HG03103 (cell line): ENCODE measurements around the gene CD302.
"Not testable (repeated sequence)": the region's sequence is repeated elsewhere in the genome, so short reads cannot be mapped to it uniquely, and the experiment has no call there.

Experiments
- ATAC-seq: cut with Tn5 transposase; IDR thresholded peaks from one replicate; pipeline ENCODE4 v1.9.1; 2021; ENCODE audit warnings: low read depth; ENCODE audit not compliant: unreplicated experiment

Gene CD302

DNA sequence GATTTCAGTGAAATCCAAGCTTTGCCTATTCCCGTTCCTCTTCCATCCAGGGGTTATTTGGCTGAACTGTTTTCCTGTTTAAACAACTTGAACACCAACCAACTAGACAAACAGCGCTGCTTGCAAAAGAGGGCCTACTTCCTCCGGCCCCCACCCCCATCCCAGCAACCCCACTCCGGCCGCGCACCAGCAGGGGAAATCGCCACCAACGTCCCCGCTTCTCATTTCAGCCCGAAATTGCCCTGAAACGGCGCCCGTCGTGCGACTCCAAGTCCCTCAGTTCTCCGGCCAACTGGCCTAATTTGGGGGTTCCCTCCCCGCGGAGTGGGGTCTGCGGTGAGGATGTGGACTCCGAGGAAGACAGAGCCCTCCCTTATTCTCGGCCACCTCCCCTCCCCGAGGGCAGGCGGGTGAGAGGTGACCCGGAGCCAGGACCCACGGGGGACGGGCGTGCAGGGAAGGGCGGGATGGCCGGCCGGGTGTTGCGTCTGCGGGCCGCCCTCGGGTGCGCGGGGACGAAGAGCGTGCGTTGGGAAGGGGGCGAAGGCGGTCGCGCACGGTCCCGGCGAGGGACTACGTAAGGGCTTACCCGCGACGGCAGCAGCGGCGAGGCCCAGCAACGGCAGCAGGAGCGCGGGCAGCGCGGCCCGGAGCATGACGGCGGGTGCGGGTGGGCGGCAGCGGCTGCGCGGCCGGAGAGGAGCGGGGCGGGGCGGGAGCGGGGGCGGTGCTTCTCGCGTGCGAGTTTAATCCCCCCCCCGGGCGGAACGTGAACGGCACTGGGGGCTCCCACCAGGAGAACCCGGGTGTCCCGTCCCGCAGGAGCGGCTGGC is at the start of gene CD302:
Gene CD302 (minus strand): TSS at position 666 of the 833 bp plus-strand sequence. CDS start 10 bp downstream, at position 656.
- no peak for ATAC-seq

GRCh38 chr2:159846564-159846963 is 48.6 kb upstream of the CD302 start:
- ATAC-seq, result no peak

GRCh38 chr2:159840616-159841015 is 42.6 kb upstream of the CD302 start:
- no peak for ATAC-seq

GRCh38 chr2:159832858-159833257 is 34.9 kb upstream of the CD302 start:
- ATAC-seq, result peak; percentile 59

DNA sequence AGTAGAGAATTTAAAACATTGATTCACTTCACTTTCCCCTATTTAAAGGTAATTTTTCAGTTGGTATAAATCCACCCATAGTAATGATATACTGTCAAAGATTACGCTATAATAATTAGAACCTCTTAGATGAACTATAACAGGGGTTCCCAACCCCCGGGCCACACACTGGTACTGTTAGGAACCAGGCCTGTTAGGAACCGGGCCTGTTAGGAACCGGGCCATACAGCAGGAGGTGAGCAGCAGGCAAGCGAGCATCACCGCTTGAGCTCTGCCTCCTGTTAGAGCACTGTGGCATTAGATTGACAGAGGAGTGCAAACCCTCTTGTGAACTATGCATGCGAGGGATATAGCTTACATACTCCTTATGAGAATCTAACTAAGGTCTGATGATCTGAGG is 34.0 kb upstream of the CD302 start:
- no peak for ATAC-seq

DNA sequence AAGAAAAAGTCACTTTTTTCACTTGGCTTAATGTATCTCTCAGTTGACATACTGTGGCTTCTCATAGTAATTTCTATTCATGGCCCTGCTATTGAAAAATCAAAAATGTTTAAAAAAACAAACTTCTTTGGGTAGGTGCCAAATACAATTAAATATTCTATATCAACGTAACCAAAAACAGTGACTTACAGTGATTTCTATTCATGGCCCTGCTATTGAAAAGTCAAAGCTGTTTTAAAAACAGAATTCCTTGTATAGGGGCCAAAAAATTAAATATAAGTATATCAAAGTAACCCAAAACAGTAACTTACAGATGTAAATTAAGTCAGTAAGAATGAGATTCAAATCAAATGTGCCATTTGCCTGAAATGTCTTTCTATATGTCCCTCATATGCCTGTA is 31.4 kb upstream of the CD302 start:
- ATAC-seq, result no peak

- ATAC-seq, result no peak
Observed at GRCh38 chr2:159828738-159829137, 30.7 kb upstream of the CD302 start.

DNA sequence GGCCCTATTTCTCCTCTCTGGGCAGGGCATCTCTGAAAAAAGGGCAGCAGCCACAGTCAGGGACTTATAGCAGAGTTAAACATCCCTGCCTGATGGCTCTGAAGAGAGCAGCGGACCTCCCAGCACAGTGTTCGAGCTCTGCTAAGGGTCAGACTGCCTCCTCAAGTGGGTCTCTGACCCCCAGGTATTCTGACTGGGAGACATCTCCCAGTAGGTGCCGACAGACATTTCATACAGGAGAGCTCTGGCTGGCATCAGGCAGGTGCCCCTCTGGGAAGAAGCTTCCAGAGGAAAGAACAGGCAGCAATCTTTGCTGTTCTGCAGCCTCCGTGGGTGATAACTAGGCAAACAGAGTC is 24.4 kb upstream of the CD302 start:
- not testable (repeated sequence) for ATAC-seq

- not testable (repeated sequence) for ATAC-seq
Observed at GRCh38 chr2:159821775-159822477, 23.9 kb upstream of the CD302 start.

- ATAC-seq, result no peak
Observed at GRCh38 chr2:159818940-159819339, 20.9 kb upstream of the CD302 start.

DNA sequence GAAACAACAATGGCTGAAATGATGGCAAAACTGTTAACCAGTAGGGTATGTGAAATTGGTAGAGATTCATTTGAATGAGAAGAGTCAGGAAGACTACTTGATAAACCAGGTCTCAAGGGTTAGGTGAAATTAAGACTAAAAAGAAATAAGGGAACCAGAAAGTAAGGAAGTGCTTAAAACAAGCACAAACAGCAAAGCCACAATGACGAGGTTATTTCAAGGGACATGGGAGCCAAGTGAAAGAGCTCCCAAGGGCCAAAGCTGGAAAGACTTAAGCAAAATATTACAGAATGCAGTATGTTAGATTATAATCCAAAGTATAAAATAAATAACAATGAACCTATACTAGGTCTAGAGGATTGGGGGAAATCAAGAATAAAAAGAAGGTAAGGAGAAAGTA is 19.3 kb upstream of the CD302 start:
- no peak for ATAC-seq

DNA sequence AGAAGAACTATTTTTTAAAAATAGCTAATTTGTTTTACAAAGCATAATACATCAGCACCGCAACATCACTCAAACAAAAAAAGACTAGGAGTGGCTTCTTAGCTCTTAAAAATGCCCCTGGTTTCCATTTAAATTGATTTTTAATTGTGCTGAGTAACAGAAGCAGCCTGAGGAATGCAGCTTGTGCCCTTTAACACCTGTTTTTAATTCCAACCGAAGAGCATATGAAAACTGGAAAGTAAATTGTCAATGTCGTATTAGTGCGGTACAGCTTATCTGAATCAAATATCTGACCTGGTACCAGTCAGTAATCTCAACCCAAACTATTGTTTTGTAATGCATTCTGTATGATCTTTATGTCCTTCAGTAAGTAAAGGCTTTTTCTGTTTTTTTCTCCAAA is 13.2 kb upstream of the CD302 start:
- ATAC-seq, result no peak

DNA sequence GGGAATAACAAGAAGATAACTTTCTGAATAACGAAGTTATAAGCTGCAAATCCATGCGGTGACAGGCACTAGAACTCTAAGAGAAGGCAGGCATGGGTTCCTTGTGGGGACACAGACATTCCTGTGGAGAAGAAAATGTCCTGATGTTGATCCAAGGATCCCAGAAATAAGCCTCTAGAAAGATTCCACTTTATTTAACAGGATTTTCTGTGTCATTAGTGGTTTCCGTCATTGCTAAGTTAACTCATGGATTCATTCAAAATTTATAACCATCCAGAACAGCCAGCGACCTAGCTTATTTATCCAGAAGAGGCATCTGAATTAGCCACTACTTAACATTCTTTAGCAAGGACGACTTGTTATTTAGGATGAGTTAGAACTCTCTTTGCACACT is 10.0 kb upstream of the CD302 start:
- ATAC-seq, result no peak

DNA sequence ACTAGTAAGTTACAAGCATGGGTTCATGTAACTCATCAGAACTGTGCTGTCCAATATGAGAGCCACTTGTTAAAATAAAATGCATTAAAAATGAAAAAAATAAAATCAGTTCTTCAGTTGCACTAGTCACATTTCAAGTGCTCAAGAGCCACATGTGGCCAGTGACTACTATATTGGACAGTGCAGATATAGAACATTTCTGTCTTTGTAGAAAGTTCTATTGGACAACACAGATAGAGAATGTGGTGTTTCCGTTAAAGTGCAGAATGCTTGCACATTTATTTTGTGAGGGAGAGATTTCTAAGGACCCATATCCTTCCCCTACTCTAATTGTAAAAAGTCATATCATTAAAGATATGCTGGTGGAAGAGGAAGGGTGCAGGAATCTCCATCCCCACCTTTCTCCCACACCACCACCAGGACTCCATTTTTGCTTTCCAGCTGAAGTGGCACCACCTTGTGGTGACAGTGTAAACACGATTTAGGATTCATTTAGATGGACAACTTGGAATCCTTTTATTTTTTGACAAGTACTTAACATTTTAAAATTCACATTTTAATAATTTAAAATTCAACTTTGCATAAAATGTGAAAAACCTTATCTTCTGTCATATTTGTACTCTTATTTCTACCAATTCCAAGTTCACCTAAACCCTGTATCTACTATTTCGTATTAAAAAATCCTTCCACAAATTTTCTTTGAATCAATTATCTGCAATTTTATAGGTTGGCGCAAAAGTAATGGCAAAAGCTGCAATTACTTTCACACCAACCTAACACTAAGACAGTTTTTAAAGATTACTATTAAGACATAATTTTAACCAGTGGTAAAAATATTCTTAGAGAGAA is 9.4 kb upstream of the CD302 start:
- no peak for ATAC-seq

DNA sequence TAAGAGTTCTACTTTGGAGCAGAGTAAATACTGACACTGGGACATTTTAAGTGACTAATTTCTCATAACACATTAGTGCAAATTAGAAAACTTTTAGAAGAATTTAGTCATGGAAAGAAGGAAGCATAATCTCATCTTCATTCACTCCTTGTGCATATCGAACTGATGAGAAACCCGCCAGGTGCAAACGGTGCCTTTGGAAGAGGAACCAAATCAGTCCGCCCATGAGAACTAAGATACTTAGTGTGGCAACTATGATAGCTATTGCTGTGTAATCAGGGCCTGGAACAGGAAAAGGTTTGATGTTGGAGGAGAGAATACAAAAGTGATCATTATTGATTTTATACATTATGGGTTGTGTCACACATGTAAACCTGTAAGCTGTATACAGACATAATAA is 6.9 kb upstream of the CD302 start:
- ATAC-seq, result no peak

DNA sequence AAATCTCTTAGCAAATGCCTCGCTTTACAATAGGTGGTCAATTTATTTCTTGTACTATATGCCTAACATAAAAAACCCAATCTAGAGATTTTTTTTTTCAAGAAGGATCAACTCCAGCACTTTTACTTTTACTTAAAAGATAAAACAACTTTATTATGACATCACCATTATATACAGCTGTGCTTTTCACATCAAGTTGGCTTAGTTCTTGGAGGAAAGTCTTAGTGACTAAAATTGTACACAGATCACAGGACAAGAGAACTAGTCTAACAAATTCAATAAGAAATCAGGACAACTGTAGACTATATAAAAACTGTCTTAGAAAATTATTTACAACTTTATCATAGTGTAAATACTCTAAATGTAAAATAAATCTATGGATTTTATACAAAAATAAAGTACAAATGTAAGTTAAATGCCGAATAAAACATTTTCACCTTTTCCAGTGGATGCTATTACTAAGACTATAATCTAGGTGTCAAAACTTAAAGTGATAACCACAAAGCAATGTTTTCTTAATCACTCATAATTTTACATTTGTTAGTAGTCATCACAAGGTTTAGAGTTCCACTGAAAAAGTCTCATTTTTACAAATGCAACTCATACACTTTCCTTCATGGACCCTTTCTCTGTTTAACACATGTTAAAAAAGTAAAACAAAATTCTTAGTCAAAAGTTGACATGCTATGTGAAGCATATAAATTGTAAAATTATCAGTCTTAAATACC is 5.4 kb upstream of the CD302 start:
- ATAC-seq, result no peak

DNA sequence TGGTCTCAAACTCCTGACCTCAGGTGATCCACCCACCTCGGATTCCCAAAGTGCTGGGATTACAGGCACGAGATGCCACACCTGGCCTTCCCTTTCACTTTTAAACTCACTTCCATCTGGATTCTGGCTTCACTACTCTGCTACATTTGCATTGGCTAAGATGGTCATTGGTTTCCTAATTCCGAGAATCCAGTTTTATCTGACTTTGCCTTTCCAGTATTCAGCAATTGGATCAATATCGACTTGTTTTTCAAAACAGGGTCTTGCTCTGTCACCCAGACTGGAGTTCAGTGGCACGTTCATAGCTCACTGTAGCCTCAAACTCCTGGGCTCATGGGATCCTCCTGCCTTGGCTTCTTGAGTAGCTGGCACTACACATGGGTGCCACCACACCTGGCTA is 4.7 kb upstream of the CD302 start:
- no peak for ATAC-seq

GRCh38 chr2:159799833-159800232 is 1.8 kb upstream of the CD302 start:
- ATAC-seq, result no peak

- ATAC-seq, result no peak
Observed at GRCh38 chr2:159798376-159798725, 343 bp upstream of the CD302 start.

DNA sequence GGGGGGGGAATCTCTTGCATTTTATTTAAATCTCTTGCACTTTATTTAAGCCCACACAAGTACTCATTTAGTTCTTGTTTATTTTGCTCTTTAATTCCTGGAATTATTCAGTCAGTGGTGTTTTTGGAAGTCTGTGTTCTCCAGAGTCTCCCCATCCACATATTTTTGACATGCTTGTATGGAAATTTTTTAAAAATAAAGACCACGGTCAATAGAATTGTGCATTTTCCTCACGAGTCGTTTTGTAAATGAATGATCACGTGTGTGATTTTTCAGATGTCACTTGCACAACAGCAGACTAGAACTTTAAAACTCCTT is 824 bp downstream of the CD302 start:
- no peak for ATAC-seq
